ENCODE results near the gene CDHR3. TPM values are rescaled to one million over a fixed set of nuclear protein-coding genes. Genes with fewer than 3 reads are reported as not detected.

Gene CDHR3
- total RNA-seq, 1 experiment from 2014 or later = 9.2 TPM

GRCh38 chr7:105990141-105990540 is 27.1 kb downstream of the CDHR3 start:
- CTCF ChIA-PET = interaction anchor here (0.8 to 1.0 kb wide), 2 partner anchors 20 to 113 kb away, joined by 3 read pairs; no protein-coding TSS in a partner anchor
- H3K36me3 ChIP-seq (ENCODE audit: control insufficient read depth, insufficient read depth, low read length) = no peaks in the 10 kb centered on the region
- POLR2A ChIA-PET = no interaction called here
- Mint-ChIP-seq H3K27ac (ENCODE audit: unreplicated experiment) (no peak overlapping the region), H3K27me3 (ENCODE audit: insufficient read depth, unreplicated experiment) (peaks cover 10% of the 10 kb centered on the region), H3K4me1 (ENCODE audit: low read depth, unreplicated experiment) (no peaks in the 10 kb centered on the region), H3K36me3 (ENCODE audit: insufficient read depth, unreplicated experiment) (no peaks in the 10 kb centered on the region), H3K4me3 (ENCODE audit: unreplicated experiment) (no peak overlapping the region), H3K9me3 (ENCODE audit: unreplicated experiment) (no peaks in the 10 kb centered on the region)
- DNase-seq = no peak
- no peak for TF ChIP-seq CTCF (IDR thresholded peaks at IDR 0.05; ENCODE audit: insufficient read depth in 1 of 2, low read depth in 1 of 2, low read length in 1 of 2, severe bottlenecking in 1 of 2, unreplicated experiment in 1 of 2)
- intact Hi-C loops (cut with micrococcal nuclease; ENCODE audit: unreplicated experiment) = no loop called here
- no peak overlapping the region for H3K4me3 ChIP-seq (ENCODE audit: low read depth, low read length)
- no peaks in the 10 kb centered on the region for H3K4me1 ChIP-seq
- H3K27me3 ChIP-seq (replicated peaks; ENCODE audit: control insufficient read depth, insufficient read depth, low read length) = no peaks in the 10 kb centered on the region
- H3K9me3 ChIP-seq = no peaks in the 10 kb centered on the region
- no TSS peak for BruUV-seq (replicated peaks)

GRCh38 chr7:105990727-105991453 is 27.8 kb downstream of the CDHR3 start:
- Mint-ChIP-seq H3K27ac (ENCODE audit: unreplicated experiment) (no peak overlapping the region), H3K9me3 (ENCODE audit: unreplicated experiment) (no peaks in the 10 kb centered on the region), H3K27me3 (ENCODE audit: insufficient read depth, unreplicated experiment) (peaks cover 10% of the 10 kb centered on the region), H3K36me3 (ENCODE audit: insufficient read depth, unreplicated experiment) (no peaks in the 10 kb centered on the region), H3K4me1 (ENCODE audit: low read depth, unreplicated experiment) (no peaks in the 10 kb centered on the region), H3K4me3 (ENCODE audit: unreplicated experiment) (no peak overlapping the region)
- H3K9me3 ChIP-seq = no peaks in the 10 kb centered on the region
- no peak for TF ChIP-seq CTCF (IDR thresholded peaks at IDR 0.05; ENCODE audit: insufficient read depth in 1 of 2, low read depth in 1 of 2, low read length in 1 of 2, severe bottlenecking in 1 of 2, unreplicated experiment in 1 of 2)
- POLR2A ChIA-PET = no interaction called here
- H3K36me3 ChIP-seq (ENCODE audit: control insufficient read depth, insufficient read depth, low read length) = no peaks in the 10 kb centered on the region
- no peaks in the 10 kb centered on the region for H3K27me3 ChIP-seq (replicated peaks; ENCODE audit: control insufficient read depth, insufficient read depth, low read length)
- no peak overlapping the region for H3K4me3 ChIP-seq (ENCODE audit: low read depth, low read length)
- intact Hi-C loops (cut with micrococcal nuclease; ENCODE audit: unreplicated experiment) = no loop called here
- no TSS peak for BruUV-seq (replicated peaks)
- H3K4me1 ChIP-seq = no peaks in the 10 kb centered on the region
- DNase-seq = no peak
- CTCF ChIA-PET = interaction anchor here (0.8 to 1.0 kb wide), 2 partner anchors 19 to 114 kb away, joined by 3 read pairs; no protein-coding TSS in a partner anchor

- DNase-seq = no peak
- CTCF ChIA-PET = no interaction called here
These were observed 29.8 kb downstream of the CDHR3 start for GRCh38 chr7:105992905-105993304.

More at GRCh38 chr7:105992905-105993304, 29.8 kb downstream of the CDHR3 start:
- no peak overlapping the region for H3K4me3 ChIP-seq (ENCODE audit: low read depth, low read length)
- POLR2A ChIA-PET = no interaction called here
- H3K9me3 ChIP-seq = no peaks in the 10 kb centered on the region
- no TSS peak for BruUV-seq (replicated peaks)
- no peak overlapping the region for H3K27ac Mint-ChIP-seq (ENCODE audit: unreplicated experiment)
- peaks cover 14% of the 10 kb centered on the region for H3K4me1 Mint-ChIP-seq (ENCODE audit: low read depth, unreplicated experiment)
- no peaks in the 10 kb centered on the region for H3K9me3 Mint-ChIP-seq (ENCODE audit: unreplicated experiment)
- TF ChIP-seq CTCF (IDR thresholded peaks at IDR 0.05; ENCODE audit: insufficient read depth in 1 of 2, low read depth in 1 of 2, low read length in 1 of 2, severe bottlenecking in 1 of 2, unreplicated experiment in 1 of 2) = no peak
- H3K27me3 ChIP-seq (replicated peaks; ENCODE audit: control insufficient read depth, insufficient read depth, low read length) = no peaks in the 10 kb centered on the region
- H3K36me3 Mint-ChIP-seq (ENCODE audit: insufficient read depth, unreplicated experiment) = no peaks in the 10 kb centered on the region
- no peaks in the 10 kb centered on the region for H3K4me1 ChIP-seq
- intact Hi-C loops (cut with micrococcal nuclease; ENCODE audit: unreplicated experiment) = no loop called here
- H3K4me3 Mint-ChIP-seq (ENCODE audit: unreplicated experiment) = no peak overlapping the region
- peaks cover 4% of the 10 kb centered on the region for H3K27me3 Mint-ChIP-seq (ENCODE audit: insufficient read depth, unreplicated experiment)
- H3K36me3 ChIP-seq (ENCODE audit: control insufficient read depth, insufficient read depth, low read length) = no peaks in the 10 kb centered on the region
